ENCODE data around the gene SPATA31D4.

Gene SPATA31D4

DNA sequence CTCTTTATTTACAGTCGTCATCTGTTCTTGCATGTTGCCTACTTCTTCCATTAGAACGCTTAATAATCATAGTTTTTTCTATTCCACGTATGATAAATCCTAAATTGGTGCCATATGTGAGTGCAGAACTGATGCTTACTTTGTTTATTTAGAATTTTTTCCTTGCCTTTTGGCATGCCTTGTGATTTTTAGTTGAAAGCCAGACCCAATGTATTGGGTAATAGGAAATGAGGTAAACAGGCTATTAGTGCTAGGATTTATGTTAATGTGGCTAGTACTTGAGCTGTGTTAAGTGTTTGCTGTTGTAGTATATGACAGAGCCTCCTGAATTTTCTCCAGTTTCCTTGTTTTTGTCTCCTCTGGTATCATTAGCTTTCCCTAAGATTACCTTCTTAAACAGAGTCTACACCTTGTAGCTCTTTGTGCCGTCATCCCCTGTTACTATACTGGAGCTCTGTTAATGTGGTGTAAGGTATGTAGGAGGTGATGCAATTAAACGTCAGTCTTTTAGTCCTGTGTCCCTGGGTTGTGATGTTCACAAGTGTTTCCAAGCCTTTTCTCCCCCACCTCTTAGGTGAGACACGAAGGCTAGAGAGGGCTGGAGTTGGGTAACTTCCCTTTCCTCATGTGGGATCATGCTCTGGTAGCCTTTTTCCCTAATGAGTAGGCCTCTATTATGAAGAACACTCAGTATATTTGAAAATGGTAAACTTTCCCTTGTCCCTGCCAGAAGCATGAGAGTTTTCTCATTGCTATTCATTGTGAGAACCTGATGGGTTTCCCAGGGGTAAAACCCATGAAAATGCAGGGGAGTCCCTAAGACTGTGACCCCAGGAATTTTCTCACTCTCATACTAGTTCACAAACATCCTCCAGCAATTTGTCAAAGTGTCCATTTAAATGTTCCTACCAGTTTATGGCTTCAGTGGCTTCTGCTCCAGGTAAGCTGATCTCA lies 36.3 kb downstream of the SPATA31D4 start:
- DNase-seq (ENCODE audit: low read depth in 2 of 2): peak; percentile 33 to 45

DNA sequence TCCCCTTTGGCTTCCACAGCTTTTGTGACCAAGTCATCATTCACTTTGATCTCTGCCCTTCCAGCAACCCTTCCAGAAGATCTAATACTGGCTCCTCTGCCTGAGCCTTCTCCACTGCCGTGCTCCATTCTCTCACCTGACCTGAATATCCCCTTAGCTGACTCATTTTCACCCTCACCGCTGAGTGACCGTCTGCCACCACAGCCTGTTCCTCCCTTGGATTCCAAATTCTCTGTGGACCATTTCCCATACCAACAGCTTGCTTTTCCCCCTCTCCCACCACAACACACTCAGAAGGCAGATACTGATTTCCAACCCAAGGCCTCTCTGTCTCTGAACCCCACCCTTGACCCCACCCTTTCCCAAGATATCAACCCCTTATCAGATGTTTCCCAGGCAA lies 39.8 kb downstream of the SPATA31D4 start:
- no peak for DNase-seq (ENCODE audit: low read depth in 2 of 2)

DNA sequence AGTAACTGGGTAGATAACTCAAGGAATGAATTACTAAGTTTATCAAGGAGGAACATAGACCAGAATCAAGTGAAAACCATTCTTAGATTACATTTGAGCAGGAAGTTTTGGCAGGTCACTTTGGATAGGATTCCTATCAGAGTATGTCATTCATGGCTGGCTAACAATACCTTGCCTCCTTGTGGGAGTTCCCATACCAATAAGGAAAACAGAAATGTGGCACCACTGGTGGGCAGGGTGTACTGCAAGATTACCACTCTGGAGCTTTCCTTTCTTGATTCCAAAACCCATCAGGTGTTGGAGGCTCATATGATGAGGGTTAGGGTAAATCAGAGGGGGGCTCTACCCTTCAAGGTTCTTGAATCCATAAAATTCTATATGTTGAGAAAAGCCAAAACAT lies 41.7 kb downstream of the SPATA31D4 start:
- DNase-seq (ENCODE audit: low read depth in 2 of 2): no peak

DNA sequence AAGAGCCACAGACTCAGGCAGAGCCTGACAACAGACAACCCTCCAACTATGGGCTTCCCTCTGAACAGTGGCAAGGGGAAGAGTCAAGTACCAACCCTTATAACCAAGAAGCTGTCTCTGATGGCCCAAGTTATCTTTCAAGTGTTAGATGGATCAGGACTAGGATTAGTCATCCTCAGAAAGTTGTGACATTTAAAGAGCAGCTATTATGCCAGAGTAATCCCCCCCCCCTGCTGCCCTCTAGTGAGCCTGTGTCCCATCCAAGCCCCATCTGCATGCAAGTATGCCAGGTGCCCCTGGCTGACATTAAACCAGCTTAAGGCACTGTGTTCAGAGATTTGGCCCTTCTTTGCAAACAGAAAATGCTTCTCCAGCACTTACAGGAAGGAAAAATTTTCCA lies 43.5 kb downstream of the SPATA31D4 start:
- no peak for DNase-seq (ENCODE audit: low read depth in 2 of 2)

DNA sequence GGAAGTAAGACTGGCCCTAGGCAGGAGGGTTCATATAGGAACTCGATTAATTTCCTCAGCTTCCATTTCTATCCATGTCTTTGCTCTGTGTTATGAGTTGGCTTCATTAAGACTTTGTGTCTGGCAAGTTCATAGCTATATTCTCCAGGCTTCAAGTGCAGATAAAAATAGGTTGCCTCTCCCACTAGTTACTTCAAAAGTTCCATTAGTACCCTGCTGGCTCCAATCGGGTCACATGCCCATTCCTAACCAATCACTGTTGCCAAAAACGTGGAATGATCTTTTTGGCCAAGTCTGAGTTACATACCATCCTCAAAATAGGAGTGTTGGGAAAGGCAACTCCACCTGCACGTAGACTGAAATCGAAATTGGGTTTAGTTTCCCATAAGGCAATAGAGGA lies 46.5 kb downstream of the SPATA31D4 start:
- no peak for DNase-seq (ENCODE audit: low read depth in 2 of 2)

DNA sequence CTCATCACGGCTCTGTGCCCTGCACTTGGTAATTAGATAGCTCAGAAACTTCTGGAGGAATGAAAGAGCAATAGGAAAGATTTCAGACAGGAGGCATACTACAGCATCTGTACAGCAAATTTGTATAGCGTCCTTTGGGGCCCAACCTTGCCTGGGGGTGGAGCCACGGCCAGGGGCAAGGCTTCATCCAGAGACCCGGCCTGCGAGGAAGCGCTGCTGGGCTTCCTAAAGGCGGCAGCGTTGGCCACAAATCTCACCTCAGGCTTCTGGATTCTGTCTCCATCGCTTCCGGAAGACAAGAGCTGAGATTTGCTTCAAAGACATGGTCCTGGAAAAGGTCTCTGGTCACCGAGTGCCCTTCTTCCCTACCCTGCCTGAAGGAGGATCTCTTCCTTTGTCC lies 48.1 kb downstream of the SPATA31D4 start:
- no peak for DNase-seq (ENCODE audit: low read depth in 2 of 2)

DNA sequence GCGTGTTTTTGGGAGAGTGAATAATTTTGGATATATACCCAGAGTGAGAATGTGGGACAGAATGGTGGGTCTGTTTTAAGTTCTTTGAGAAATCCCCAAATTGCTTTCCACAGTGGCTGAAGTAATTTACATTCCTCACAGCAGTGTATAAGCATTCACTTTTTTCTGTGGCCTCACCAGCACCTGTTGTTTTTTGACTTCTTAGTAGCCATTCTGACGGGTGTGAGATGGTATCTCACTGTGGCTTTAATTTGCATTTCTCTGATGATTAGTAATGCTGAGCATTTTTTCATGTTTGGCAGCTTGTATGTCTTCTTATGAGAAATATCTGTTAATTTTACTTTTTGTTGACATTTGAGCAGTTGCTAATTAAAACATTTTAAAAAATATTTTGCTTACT lies 51.0 kb downstream of the SPATA31D4 start:
- no peak for DNase-seq (ENCODE audit: low read depth in 2 of 2)

DNA sequence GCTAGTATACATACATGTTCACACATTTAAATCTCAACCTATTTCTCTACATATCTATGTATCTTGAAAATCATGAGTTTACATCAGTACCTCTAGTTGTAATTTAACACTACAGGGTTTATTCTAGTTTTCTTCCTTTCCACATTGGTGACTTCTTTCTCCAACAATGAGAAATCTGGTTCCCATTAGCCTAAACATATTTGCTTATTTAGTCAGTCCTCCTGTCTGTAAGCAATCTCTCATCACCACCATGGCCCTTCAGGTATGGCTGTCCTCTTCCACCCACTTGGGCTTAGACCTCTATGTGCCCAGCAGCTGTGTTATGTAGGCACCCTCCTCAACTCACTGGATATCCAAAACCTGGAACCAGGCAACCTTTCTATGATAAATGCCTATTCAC lies 52.3 kb downstream of the SPATA31D4 start:
- DNase-seq (ENCODE audit: low read depth in 2 of 2): peak in 1 of 2 experiments; percentile 8

DNA sequence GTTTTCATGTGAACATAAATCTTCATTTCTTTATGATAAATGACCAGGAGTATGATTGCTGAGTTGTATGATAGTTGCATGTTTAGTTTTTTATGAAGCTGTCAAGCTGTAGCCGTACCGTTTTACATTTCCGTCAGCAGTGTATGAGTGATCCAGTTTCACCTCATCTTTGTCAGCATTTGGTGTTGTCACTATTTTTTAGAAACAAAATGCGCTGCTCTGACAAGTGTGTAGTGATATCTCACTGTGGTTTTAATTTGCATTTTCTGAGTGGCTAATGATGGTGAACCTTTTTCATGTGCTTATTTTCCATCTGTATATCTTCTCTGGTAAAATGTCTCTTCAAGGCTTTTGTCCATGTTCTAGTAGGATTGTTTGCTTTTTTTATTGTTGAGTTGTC lies 53.7 kb downstream of the SPATA31D4 start:
- no peak for DNase-seq (ENCODE audit: low read depth in 2 of 2)
